ENCODE data around the gene SELENOS.

SELENOS gene

GRCh38 chr15:101272584-101272983 is 4.7 kb downstream of the SELENOS start:
- H3K36me3 Mint-ChIP-seq (ENCODE audit: low read depth), result peaks cover 45% of the 10 kb centered on the region
- DNase-seq (no peak), ATAC-seq (no peak)
- H3K27me3 Mint-ChIP-seq, result no peaks in the 10 kb centered on the region
- H3K9me3 Mint-ChIP-seq, result no peaks in the 10 kb centered on the region
- H3K4me1 Mint-ChIP-seq, result peaks cover 22% of the 10 kb centered on the region
- no peak overlapping the region for H3K4me3 Mint-ChIP-seq
- no peak overlapping the region for H3K27ac Mint-ChIP-seq

- Mint-ChIP-seq H3K9me3 (no peaks in the 10 kb centered on the region), H3K27ac (peak overlapping the region; percentile 0), H3K27me3 (no peaks in the 10 kb centered on the region), H3K36me3 (ENCODE audit: low read depth) (peaks cover 37% of the 10 kb centered on the region), H3K4me3 (no peak overlapping the region), H3K4me1 (peaks cover under 1% of the 10 kb centered on the region)
- DNase-seq (no peak), ATAC-seq (no peak)
Measured at GRCh38 chr15:101269479-101270223, 7.6 kb downstream of the SELENOS start.

GRCh38 chr15:101267320-101268104 is 9.8 kb downstream of the SELENOS start:
- Mint-ChIP-seq H3K27me3 (no peaks in the 10 kb centered on the region), H3K4me1 (peaks cover 5% of the 10 kb centered on the region), H3K9me3 (no peaks in the 10 kb centered on the region), H3K27ac (no peak overlapping the region), H3K4me3 (no peak overlapping the region), H3K36me3 (ENCODE audit: low read depth) (peaks cover 22% of the 10 kb centered on the region)
- DNase-seq, result no peak
- no peak for ATAC-seq

GRCh38 chr15:101266787-101267186 is 10.5 kb downstream of the SELENOS start:
- no peak overlapping the region for H3K27ac Mint-ChIP-seq
- no peaks in the 10 kb centered on the region for H3K9me3 Mint-ChIP-seq
- no peaks in the 10 kb centered on the region for H3K27me3 Mint-ChIP-seq
- no peak overlapping the region for H3K4me3 Mint-ChIP-seq
- no peak for DNase-seq
- no peak for ATAC-seq
- H3K36me3 Mint-ChIP-seq (ENCODE audit: low read depth), result peaks cover 15% of the 10 kb centered on the region
- peaks cover 5% of the 10 kb centered on the region for H3K4me1 Mint-ChIP-seq

DNA sequence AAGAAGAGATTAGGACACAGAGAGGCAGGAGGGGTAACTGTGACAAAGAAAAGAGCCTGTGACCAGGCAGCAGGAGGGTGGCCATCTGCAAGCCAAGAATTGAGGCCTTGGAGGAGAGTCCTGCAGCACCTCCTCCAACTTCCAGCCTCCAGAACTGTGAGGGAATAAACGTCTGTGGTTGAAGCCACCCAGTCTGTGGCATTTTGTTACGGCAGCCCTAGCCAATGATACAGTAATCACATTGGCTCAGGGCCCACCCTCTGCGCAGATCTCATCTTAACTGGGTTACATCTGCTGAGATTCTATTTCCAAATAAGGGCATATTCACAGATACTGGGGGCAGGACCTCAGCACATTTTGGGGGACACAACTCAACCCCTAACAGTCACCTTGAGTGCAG is 11.3 kb downstream of the SELENOS start:
- Mint-ChIP-seq H3K4me3 (no peak overlapping the region), H3K27ac (no peak overlapping the region), H3K36me3 (ENCODE audit: low read depth) (peaks cover 9% of the 10 kb centered on the region), H3K4me1 (peaks cover 5% of the 10 kb centered on the region), H3K27me3 (no peaks in the 10 kb centered on the region), H3K9me3 (no peaks in the 10 kb centered on the region)
- DNase-seq, result no peak
- no peak for ATAC-seq

DNA sequence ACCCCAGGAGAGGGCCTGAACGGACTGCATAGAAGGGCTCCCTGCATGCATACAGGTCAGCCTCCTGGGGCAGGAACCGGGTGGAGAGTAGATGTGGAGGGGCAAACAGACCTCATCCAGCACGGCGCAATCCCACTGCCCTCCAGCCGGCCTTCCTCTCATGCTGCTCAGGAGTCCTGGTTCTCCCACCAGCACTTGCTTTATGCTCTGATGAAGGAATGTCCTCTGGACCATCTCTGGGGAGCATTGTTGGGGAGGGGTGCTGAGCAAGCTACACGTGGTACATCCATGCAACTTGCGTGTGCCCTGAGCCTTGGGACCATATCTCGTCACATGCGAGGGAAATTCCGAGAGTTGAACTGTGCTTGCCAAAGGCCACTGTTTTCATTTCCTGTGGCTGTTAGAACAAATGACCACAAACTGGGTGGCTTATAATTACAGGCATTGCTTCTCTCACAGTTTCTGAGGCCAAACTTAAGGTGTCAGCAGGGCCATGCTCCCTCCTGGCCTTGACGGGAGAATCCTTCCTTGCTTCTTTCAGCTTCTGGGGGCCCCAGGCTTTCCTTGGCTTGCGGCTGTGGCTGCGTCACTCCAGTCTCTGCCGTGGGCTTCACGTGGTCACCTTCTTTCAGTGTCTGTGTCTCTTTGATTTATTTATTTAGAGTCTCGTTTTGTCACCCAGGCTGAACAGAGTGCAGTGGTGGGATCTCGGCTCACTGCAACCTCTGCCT is 12.2 kb downstream of the SELENOS start:
- H3K9me3 Mint-ChIP-seq, result no peaks in the 10 kb centered on the region
- peaks cover 6% of the 10 kb centered on the region for H3K36me3 Mint-ChIP-seq (ENCODE audit: low read depth)
- ATAC-seq (no peak), DNase-seq (no peak)
- no peaks in the 10 kb centered on the region for H3K27me3 Mint-ChIP-seq
- H3K4me1 Mint-ChIP-seq, result peaks cover 5% of the 10 kb centered on the region
- H3K4me3 Mint-ChIP-seq, result no peak overlapping the region
- no peak overlapping the region for H3K27ac Mint-ChIP-seq

- Mint-ChIP-seq H3K4me3 (no peak overlapping the region), H3K36me3 (ENCODE audit: low read depth) (peaks cover 3% of the 10 kb centered on the region), H3K27ac (no peak overlapping the region), H3K9me3 (no peaks in the 10 kb centered on the region), H3K4me1 (peaks cover 5% of the 10 kb centered on the region), H3K27me3 (no peaks in the 10 kb centered on the region)
- ATAC-seq (no peak), DNase-seq (no peak)
Measured at GRCh38 chr15:101264011-101264410, 13.3 kb downstream of the SELENOS start.

GRCh38 chr15:101262551-101262950 is 14.7 kb downstream of the SELENOS start:
- no peak overlapping the region for H3K27ac Mint-ChIP-seq
- ATAC-seq (no peak), DNase-seq (no peak)
- H3K4me3 Mint-ChIP-seq, result no peak overlapping the region
- no peaks in the 10 kb centered on the region for H3K9me3 Mint-ChIP-seq
- no peaks in the 10 kb centered on the region for H3K36me3 Mint-ChIP-seq (ENCODE audit: low read depth)
- peaks cover 3% of the 10 kb centered on the region for H3K27me3 Mint-ChIP-seq
- H3K4me1 Mint-ChIP-seq, result peaks cover 5% of the 10 kb centered on the region

- Mint-ChIP-seq H3K27me3 (peaks cover 3% of the 10 kb centered on the region), H3K36me3 (ENCODE audit: low read depth) (no peaks in the 10 kb centered on the region), H3K4me3 (no peak overlapping the region), H3K27ac (no peak overlapping the region), H3K9me3 (no peaks in the 10 kb centered on the region), H3K4me1 (peaks cover 20% of the 10 kb centered on the region)
- ATAC-seq (no peak), DNase-seq (peak; percentile 54)
Measured at GRCh38 chr15:101258238-101259144, 18.8 kb downstream of the SELENOS start.

DNA sequence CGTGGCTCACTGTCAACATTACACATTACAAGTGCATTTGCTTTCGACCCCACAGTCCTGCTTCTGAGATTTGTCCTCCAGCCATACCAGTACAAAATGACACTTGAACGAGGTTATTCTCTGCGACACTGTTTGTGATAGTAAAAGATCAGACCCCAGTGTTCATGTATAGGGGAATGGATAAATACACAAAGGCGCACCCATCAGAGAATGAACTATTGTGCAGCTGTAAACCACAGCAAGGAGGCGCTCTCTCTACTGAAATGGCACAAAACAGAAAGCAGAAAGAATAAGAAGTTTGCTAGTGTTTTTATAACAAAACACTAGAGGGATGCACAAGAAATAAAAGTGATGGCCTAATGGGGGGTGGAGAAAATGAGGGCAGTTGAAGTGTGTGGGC is 20.5 kb downstream of the SELENOS start:
- Mint-ChIP-seq H3K4me3 (no peak overlapping the region), H3K9me3 (no peaks in the 10 kb centered on the region)
- ATAC-seq, result no peak

GRCh38 chr15:101255615-101256241 is 21.6 kb downstream of the SELENOS start:
- H3K9me3 Mint-ChIP-seq, result no peaks in the 10 kb centered on the region
- H3K27me3 Mint-ChIP-seq, result peaks cover 3% of the 10 kb centered on the region
- H3K36me3 Mint-ChIP-seq (ENCODE audit: low read depth), result peaks cover 1% of the 10 kb centered on the region
- DNase-seq, result no peak
- H3K4me1 Mint-ChIP-seq, result peaks cover 27% of the 10 kb centered on the region
- H3K4me3 Mint-ChIP-seq, result no peak overlapping the region
- ATAC-seq, result peak; percentile 22
- peak overlapping the region; percentile 60 for H3K27ac Mint-ChIP-seq

More for the DNA sequence above, 20.5 kb downstream of the SELENOS start:
- DNase-seq, result no peak
- Mint-ChIP-seq H3K36me3 (ENCODE audit: low read depth) (no peaks in the 10 kb centered on the region), H3K27me3 (peaks cover 3% of the 10 kb centered on the region), H3K4me1 (peaks cover 27% of the 10 kb centered on the region), H3K27ac (no peak overlapping the region)

DNA sequence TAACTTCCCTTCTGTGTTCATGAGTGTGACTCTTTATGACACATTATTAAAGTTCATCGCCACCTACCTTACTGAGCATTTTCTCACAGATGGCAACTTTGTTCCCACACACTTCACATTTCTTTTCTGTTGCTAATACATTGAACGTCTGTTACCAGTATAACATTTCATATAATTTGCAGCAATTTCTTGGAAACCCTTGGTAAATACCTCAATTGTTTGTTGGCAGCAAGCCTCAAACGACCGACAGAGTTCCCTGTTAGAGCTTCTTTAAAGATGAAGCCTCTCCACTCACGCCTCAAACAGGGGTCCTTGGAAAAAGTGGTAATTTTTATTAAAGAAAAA is 22.3 kb downstream of the SELENOS start:
- Mint-ChIP-seq H3K4me3 (no peak overlapping the region), H3K36me3 (ENCODE audit: low read depth) (peaks cover 8% of the 10 kb centered on the region), H3K9me3 (no peaks in the 10 kb centered on the region), H3K27me3 (peaks cover 3% of the 10 kb centered on the region), H3K27ac (no peak overlapping the region), H3K4me1 (peaks cover 30% of the 10 kb centered on the region)
- ATAC-seq, result no peak
- no peak for DNase-seq

- Mint-ChIP-seq H3K27ac (no peak overlapping the region), H3K9me3 (no peaks in the 10 kb centered on the region), H3K4me3 (no peak overlapping the region), H3K36me3 (ENCODE audit: low read depth) (peaks cover 12% of the 10 kb centered on the region), H3K27me3 (peaks cover 3% of the 10 kb centered on the region), H3K4me1 (peaks cover 37% of the 10 kb centered on the region)
- ATAC-seq (no peak), DNase-seq (no peak)
Measured at GRCh38 chr15:101254157-101255050, 22.9 kb downstream of the SELENOS start.

All from activated naive CD8-positive, alpha-beta T cell treated with anti-CD3 and anti-CD28 coated beads, Interleukin-2, amount 50 U/mL, for 24 hours (primary cell).